Daoy (cell line): ENCODE results near the gene GNAI3. TPM values are rescaled to one million over a fixed set of nuclear protein-coding genes. Genes with fewer than 3 reads are reported as not detected.

ENCODE experiments used
- DNase-seq: peaks from one replicate; pipeline ENCODE4 v3.0.0-alpha.2; 2015; ENCODE audit warnings: low read depth
- total RNA-seq: library from RNA; depleted of rRNA; stranded (reverse); fragments of >200 nt; shearing (Covaris generic); gene quantifications from 2 replicates; pipeline ENCODE4 v1.2.3, GENCODE V29; 2014

The GNAI3 gene
- total RNA-seq, 1 experiment from 2014 or later: 24.1 TPM

GRCh38 chr1:109598156-109598555 is 49.7 kb downstream of the GNAI3 start:
- no peak for DNase-seq

GRCh38 chr1:109598655-109599054 is 50.2 kb downstream of the GNAI3 start:
- DNase-seq: no peak

- no peak for DNase-seq
Observed at GRCh38 chr1:109603229-109603628, 54.8 kb downstream of the GNAI3 start.

- DNase-seq: no peak
Observed at GRCh38 chr1:109605381-109605780, 57.0 kb downstream of the GNAI3 start.

GRCh38 chr1:109609881-109610280 is 61.5 kb downstream of the GNAI3 start:
- no peak for DNase-seq

- DNase-seq: peak; percentile 53
Observed at GRCh38 chr1:109610609-109611307, 62.3 kb downstream of the GNAI3 start.

- DNase-seq: no peak
Observed at GRCh38 chr1:109611308-109611990, 63.0 kb downstream of the GNAI3 start.

- DNase-seq: no peak
Observed at GRCh38 chr1:109613361-109614147, 65.1 kb downstream of the GNAI3 start.

GRCh38 chr1:109615879-109616278 is 67.5 kb downstream of the GNAI3 start:
- DNase-seq: no peak

- DNase-seq: no peak
Observed at GRCh38 chr1:109616391-109616790, 68.0 kb downstream of the GNAI3 start.

GRCh38 chr1:109617291-109617801 is 68.9 kb downstream of the GNAI3 start:
- peak; percentile 85 for DNase-seq

- DNase-seq: no peak
Observed at GRCh38 chr1:109618661-109619575, 70.5 kb downstream of the GNAI3 start.

GRCh38 chr1:109619576-109620400 is 71.4 kb downstream of the GNAI3 start, which contains the start of the genes AMPD2 and GNAT2:
TSS of gene AMPD2 (plus strand) at chr1:109619837. CDS start at chr1:109621176, 1,339 bp downstream.
TSS of gene GNAT2 (minus strand) at chr1:109619616. CDS start at chr1:109612870, 6,746 bp downstream.
- peak; percentile 94 for DNase-seq

- peak; percentile 64 for DNase-seq
Observed at GRCh38 chr1:109620401-109620791, 72.0 kb downstream of the GNAI3 start.

GRCh38 chr1:109620841-109621286 is 72.4 kb downstream of the GNAI3 start:
- DNase-seq: peak; percentile 98

GRCh38 chr1:109621379-109622136 is 73.1 kb downstream of the GNAI3 start:
- peak; percentile 41 for DNase-seq

- DNase-seq: no peak
Observed at GRCh38 chr1:109622137-109622892, 73.9 kb downstream of the GNAI3 start.

- no peak for DNase-seq
Observed at GRCh38 chr1:109622895-109623294, 74.5 kb downstream of the GNAI3 start.
